Loucy (cell line): ENCODE results near the gene HS6ST1.

ENCODE experiments used
- H2AFZ ChIP-seq: fragments of 200-600 bp; sonication (generic); 2 replicates; pipeline ENCODE4 v1.6.0; 2016; ENCODE audit warnings: antibody characterized with exemption, mild to moderate bottlenecking, low read length, moderate library complexity
- H3F3A ChIP-seq: fragments of 200-600 bp; 2 replicates; pipeline ENCODE4 v1.6.0; 2016; ENCODE audit warnings: antibody characterized with exemption, low read depth, mild to moderate bottlenecking
- H3K27me3 ChIP-seq: fragments of 200-600 bp; sonication (generic); 2 replicates; pipeline ENCODE4 v1.6.1; 2014; ENCODE audit warnings: low read length, mild to moderate bottlenecking; ENCODE audit not compliant: insufficient read depth, poor library complexity, severe bottlenecking
- H3K36me3 ChIP-seq: fragments of 200-600 bp; sonication (generic); 2 replicates; pipeline ENCODE4 v1.6.1; 2016; ENCODE audit warnings: low read length; ENCODE audit not compliant: insufficient read depth
- H3K4me1 ChIP-seq: fragments of 200-600 bp; sonication (generic); 2 replicates; pipeline ENCODE4 v1.5.1; 2014; ENCODE audit warnings: low read length, mild to moderate bottlenecking; ENCODE audit not compliant: insufficient read depth, poor library complexity, severe bottlenecking
- H3K4me2 ChIP-seq: fragments of 200-600 bp; sonication (generic); 2 replicates; pipeline ENCODE4 v1.6.0; 2014; ENCODE audit warnings: antibody characterized with exemption, low read length, low read depth, mild to moderate bottlenecking; ENCODE audit not compliant: poor library complexity, severe bottlenecking
- H3K4me3 ChIP-seq: fragments of 200-600 bp; sonication (generic); 2 replicates; pipeline ENCODE4 v1.5.1; 2014; ENCODE audit warnings: low read length, mild to moderate bottlenecking, mixed read lengths; ENCODE audit not compliant: poor library complexity, severe bottlenecking
- H3K79me2 ChIP-seq: fragments of 200-600 bp; sonication (generic); 2 replicates; pipeline ENCODE4 v1.6.1; 2014; ENCODE audit warnings: low read length; ENCODE audit not compliant: insufficient read depth
- H3K9ac ChIP-seq: fragments of 200-600 bp; sonication (generic); 2 replicates; pipeline ENCODE4 v1.6.0; 2014; ENCODE audit warnings: mild to moderate bottlenecking, low read depth, low read length, moderate library complexity; ENCODE audit not compliant: poor library complexity, severe bottlenecking
- H3K9me2 ChIP-seq: fragments of 200-600 bp; sonication (generic); replicated peaks from 2 replicates; pipeline ENCODE4 v1.6.1; 2016; ENCODE audit warnings: low read depth, low read length, mixed read lengths
- H3K9me3 ChIP-seq: fragments of 200-600 bp; sonication (generic); 2 replicates; pipeline ENCODE4 v1.6.1; 2014; ENCODE audit warnings: mild to moderate bottlenecking, antibody characterized with exemption, low read length, low read depth; ENCODE audit not compliant: insufficient read depth
- H4K20me1 ChIP-seq: fragments of 200-600 bp; sonication (generic); 2 replicates; pipeline ENCODE4 v1.6.0; 2014; ENCODE audit warnings: antibody characterized with exemption, low read length, mild to moderate bottlenecking; ENCODE audit not compliant: insufficient read depth, poor library complexity, severe bottlenecking
- EZH2phosphoT487 ChIP-seq: fragments of 200-600 bp; IDR thresholded peaks from 2 replicates; pipeline ENCODE4 v1.6.1; 2018; ENCODE audit warnings: antibody characterized with exemption, mild to moderate bottlenecking, moderate library complexity, borderline replicate concordance
- TF ChIP-seq, protein P1 (sequence below): fragments of 200-600 bp; sonication (generic); conservative IDR thresholded peaks from 2 replicates; pipeline ENCODE4 v1.5.1; 2014; ENCODE audit warnings: mild to moderate bottlenecking, antibody characterized with exemption, low read length

Gene HS6ST1

DNA sequence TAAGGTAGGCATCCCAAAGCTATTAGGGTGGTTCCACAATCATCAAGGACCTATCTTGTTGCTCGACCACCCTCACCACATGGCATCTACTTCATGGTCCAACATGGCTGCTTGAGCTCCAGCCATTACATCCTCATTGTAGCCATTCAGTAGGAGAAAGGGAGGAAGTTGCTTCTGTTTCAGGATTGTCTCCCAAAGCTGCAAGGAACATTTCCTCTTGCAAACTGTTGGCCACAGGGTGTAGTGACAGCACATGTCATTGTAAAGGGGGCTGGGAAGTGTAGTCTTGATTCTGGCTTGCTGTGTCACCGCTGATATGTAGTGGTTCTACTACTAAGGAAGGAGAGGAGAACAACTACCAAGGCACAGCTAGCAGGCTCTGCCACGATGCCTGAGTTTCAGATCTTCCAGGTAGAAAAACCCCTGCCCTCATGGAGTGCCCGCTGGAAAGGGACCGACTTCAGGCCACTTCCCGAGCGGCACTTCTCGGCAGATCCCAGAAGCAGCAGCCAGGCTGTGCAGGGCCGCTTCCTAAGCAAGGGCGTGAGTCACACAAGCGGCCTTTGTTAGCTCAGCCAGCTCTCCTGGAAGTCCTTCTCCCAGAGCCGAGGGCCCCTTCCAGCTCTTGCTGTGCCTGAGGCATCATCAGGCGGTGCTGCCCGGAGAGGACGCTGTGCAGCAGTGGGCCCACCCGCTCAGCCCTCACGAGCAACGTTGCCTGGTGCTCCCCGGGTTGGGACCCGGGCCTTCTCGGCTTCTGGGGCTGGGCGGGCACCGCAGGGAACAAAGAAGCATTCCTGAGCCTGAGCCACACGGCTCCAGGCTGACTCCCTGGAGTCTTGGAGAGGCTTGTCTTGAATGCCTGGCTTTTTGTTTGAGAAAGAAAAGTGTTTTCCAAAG is 58.2 kb downstream of the HS6ST1 start:
- H3K9me3 ChIP-seq, result no peaks in the 10 kb centered on the region
- no peaks in the 10 kb centered on the region for H3K9me2 ChIP-seq
- H3K36me3 ChIP-seq, result peaks cover 10% of the 10 kb centered on the region; the same call in 1 of the 2 replicates
- H3K79me2 ChIP-seq, result no peaks in the 10 kb centered on the region
- H3K4me1 ChIP-seq, result no peaks in the 10 kb centered on the region
- no peak for TF ChIP-seq EZH2phosphoT487
- TF ChIP-seq, protein P1, sequence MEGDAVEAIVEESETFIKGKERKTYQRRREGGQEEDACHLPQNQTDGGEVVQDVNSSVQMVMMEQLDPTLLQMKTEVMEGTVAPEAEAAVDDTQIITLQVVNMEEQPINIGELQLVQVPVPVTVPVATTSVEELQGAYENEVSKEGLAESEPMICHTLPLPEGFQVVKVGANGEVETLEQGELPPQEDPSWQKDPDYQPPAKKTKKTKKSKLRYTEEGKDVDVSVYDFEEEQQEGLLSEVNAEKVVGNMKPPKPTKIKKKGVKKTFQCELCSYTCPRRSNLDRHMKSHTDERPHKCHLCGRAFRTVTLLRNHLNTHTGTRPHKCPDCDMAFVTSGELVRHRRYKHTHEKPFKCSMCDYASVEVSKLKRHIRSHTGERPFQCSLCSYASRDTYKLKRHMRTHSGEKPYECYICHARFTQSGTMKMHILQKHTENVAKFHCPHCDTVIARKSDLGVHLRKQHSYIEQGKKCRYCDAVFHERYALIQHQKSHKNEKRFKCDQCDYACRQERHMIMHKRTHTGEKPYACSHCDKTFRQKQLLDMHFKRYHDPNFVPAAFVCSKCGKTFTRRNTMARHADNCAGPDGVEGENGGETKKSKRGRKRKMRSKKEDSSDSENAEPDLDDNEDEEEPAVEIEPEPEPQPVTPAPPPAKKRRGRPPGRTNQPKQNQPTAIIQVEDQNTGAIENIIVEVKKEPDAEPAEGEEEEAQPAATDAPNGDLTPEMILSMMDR, result no peak
- H3K4me3 ChIP-seq, result no peak overlapping the region
- peaks cover 4% of the 10 kb centered on the region; the same call in 1 of the 2 replicates for H3F3A ChIP-seq
- H2AFZ ChIP-seq, result no peak overlapping the region
- peaks cover 18% of the 10 kb centered on the region for H4K20me1 ChIP-seq
- H3K27me3 ChIP-seq, result no peaks in the 10 kb centered on the region
- no peak overlapping the region for H3K9ac ChIP-seq
- H3K4me2 ChIP-seq, result no peak overlapping the region

DNA sequence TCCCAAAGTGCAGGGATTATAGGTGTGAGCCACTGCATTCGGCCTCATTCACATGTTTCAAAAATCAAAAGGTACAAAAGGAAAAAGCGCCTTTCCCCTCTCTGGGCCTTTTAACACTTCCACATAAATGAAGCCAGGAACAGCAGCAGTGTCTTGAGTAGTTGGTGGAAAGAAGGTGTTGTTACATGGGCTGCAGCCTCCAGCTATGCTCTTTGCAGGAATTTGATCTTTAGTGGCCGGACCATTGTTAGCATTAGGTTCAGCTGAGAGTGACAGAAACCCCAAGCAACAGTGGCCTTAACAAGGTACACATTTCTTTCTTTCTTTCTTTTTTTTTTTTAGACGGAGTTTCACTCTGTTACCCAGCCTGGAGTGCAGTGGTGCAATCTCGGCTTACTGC is 59.1 kb downstream of the HS6ST1 start:
- no peak overlapping the region for H2AFZ ChIP-seq

DNA sequence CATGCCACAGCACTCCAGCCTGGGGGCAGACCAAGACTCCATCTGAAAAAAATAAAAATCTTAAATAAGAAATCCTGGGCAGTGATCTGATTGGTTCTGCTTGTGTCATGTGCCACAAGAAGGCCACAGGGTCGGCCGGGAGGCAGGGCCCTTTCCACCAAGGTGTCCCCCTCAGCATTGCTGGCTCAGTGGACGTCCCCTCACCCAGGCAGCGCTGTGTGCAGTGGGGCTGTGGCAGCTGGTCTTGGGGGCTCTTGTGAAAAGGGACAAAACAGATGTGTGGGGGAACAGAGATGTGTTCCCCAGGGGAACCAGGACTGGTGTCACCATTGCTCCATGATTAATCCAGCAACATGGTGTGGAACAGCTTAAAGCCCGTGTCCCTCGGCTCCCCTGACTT is 60.5 kb downstream of the HS6ST1 start:
- Histone ChIP-seq H3K27me3 (no peaks in the 10 kb centered on the region), H3K9me3 (no peaks in the 10 kb centered on the region), H3K9ac (no peak overlapping the region), H3K9me2 (no peaks in the 10 kb centered on the region), H3K4me3 (no peak overlapping the region), H4K20me1 (peaks cover 5% of the 10 kb centered on the region), H3K79me2 (no peaks in the 10 kb centered on the region), H3F3A (no peaks in the 10 kb centered on the region; the same call in 1 of the 2 replicates), H3K4me2 (no peak overlapping the region), H3K36me3 (no peaks in the 10 kb centered on the region), H2AFZ (no peak overlapping the region), H3K4me1 (no peaks in the 10 kb centered on the region)
- TF ChIP-seq, protein P1, result no peak
- no peak for TF ChIP-seq EZH2phosphoT487

More for the DNA sequence above, 59.1 kb downstream of the HS6ST1 start:
- Histone ChIP-seq H3F3A (no peaks in the 10 kb centered on the region; the same call in 1 of the 2 replicates), H3K79me2 (no peaks in the 10 kb centered on the region), H3K4me1 (no peaks in the 10 kb centered on the region), H3K9ac (no peak overlapping the region), H3K4me2 (no peak overlapping the region), H3K27me3 (no peaks in the 10 kb centered on the region), H3K9me3 (no peaks in the 10 kb centered on the region), H3K9me2 (no peaks in the 10 kb centered on the region), H4K20me1 (peaks cover 11% of the 10 kb centered on the region), H3K36me3 (peaks cover 1% of the 10 kb centered on the region; the same call in 1 of the 2 replicates), H3K4me3 (no peak overlapping the region)
- TF ChIP-seq EZH2phosphoT487, result no peak
- TF ChIP-seq, protein P1, result no peak
